ENCODE results near the gene GLT6D1. TPM values are rescaled to one million over a fixed set of nuclear protein-coding genes. Genes with fewer than 3 reads are reported as not detected.

Gene GLT6D1
- total and polyA plus RNA-seq, 2 donors (not counting 3 experiments of a cell fraction or from before 2014, with no cell fraction given), result not detected

- ChIA-PET CTCF (interaction anchor here (0.6 to 1.7 kb wide), 13 partner anchors 7 to 353 kb away, joined by 3 to 7 read pairs (median 3); no protein-coding TSS in a partner anchor), POLR2A (no interaction called here)
- Histone ChIP-seq H3K4me3 (replicated peaks in 1 of 3; ENCODE audit: insufficient read depth in 1 of 3, low read depth in 1 of 3, low read length in 3 of 3) (no peak overlapping the region), H3K9me3 (replicated peaks; ENCODE audit: control insufficient read depth, insufficient read depth, low read length) (no peaks in the 10 kb centered on the region), H2AFZ (ENCODE audit: low read depth, low read length) (no peak overlapping the region), H3K79me2 (ENCODE audit: control insufficient read depth, insufficient read depth, low read length) (no peaks in the 10 kb centered on the region), H3K36me3 (ENCODE audit: control insufficient read depth in 2 of 2, extremely low read depth in 1 of 2, insufficient read depth in 2 of 2, low read length in 2 of 2) (no peaks in the 10 kb centered on the region), H3K9ac (replicated peaks; ENCODE audit: extremely low read depth, insufficient read depth, low read length) (no peak overlapping the region), H3K9me1 (replicated peaks; ENCODE audit: control insufficient read depth, extremely low read depth, insufficient read depth, low read length) (no peaks in the 10 kb centered on the region), H3K27ac (ENCODE audit: insufficient read depth, low read depth, low read length) (no peak overlapping the region), H3K4me2 (ENCODE audit: insufficient read depth, low read length) (no peak overlapping the region), H3K27me3 (ENCODE audit: control insufficient read depth in 2 of 2, insufficient read depth in 2 of 2, low read length in 2 of 2) (peaks cover 6% of the 10 kb centered on the region in 2 experiments), H3K4me1 (ENCODE audit: control insufficient read depth, extremely low read depth, insufficient read depth, low read length) (no peaks in the 10 kb centered on the region), H4K20me1 (replicated peaks; ENCODE audit: control insufficient read depth, extremely low read depth, insufficient read depth, low read length) (no peaks in the 10 kb centered on the region)
- no TSS peak for BruUV-seq (replicated peaks)
- intact Hi-C loops (cut with micrococcal nuclease), result loop anchor here (1.0 to 10.0 kb wide), 8 partner anchors 99 to 682 kb away; partner anchors contain the start of genes KCNT1, MRPS2, OLFM1 and UBAC1
- FAIRE-seq (peak; percentile 42), DNase-seq (ENCODE audit: low read depth, low spot score) (peak; percentile 46)
- dilution Hi-C loops (cut with MboI; ENCODE audit: extremely low pct_ligation_motif_present, low sequenced_read_pairs), result no loop called here
- TF ChIP-seq MAX (IDR thresholded peaks at IDR 0.05; ENCODE audit: insufficient read depth, insufficient read length) (no peak), CTCF (IDR thresholded peaks at IDR 0.05; ENCODE audit: extremely low read depth in 1 of 2, insufficient read depth in 1 of 2, low read depth in 1 of 2, low read length in 2 of 2) (peak; percentile 71 to 72)
Observed at GRCh38 chr9:135602789-135603481, 36.4 kb downstream of the GLT6D1 start.

DNA sequence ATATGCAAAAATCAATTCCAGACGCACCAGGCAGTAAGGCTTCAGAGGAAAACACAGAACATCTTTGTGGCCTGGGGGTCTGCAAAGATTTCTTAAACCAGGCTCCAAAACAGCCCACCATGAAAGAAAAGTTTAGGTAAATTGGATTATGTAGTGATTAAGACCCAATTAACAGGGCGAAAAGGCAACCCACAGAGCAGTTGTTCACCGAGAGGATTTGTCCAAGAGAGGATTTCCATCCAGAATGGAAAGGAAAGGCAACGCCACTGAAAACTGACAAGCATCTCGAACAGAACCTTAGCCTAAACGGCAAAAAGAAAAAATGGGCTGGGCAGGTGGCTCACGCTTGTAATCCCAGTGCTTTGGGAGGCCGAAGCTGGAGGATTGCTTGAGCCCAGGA lies 37.4 kb downstream of the GLT6D1 start:
- BruUV-seq (replicated peaks), result no TSS peak
- Histone ChIP-seq H4K20me1 (replicated peaks; ENCODE audit: control insufficient read depth, extremely low read depth, insufficient read depth, low read length) (no peaks in the 10 kb centered on the region), H3K36me3 (ENCODE audit: control insufficient read depth in 2 of 2, extremely low read depth in 1 of 2, insufficient read depth in 2 of 2, low read length in 2 of 2) (no peaks in the 10 kb centered on the region), H3K79me2 (ENCODE audit: control insufficient read depth, insufficient read depth, low read length) (no peaks in the 10 kb centered on the region), H2AFZ (ENCODE audit: low read depth, low read length) (no peak overlapping the region), H3K27ac (ENCODE audit: insufficient read depth, low read depth, low read length) (no peak overlapping the region), H3K4me3 (replicated peaks in 1 of 3; ENCODE audit: insufficient read depth in 1 of 3, low read depth in 1 of 3, low read length in 3 of 3) (no peak overlapping the region), H3K4me1 (ENCODE audit: control insufficient read depth, extremely low read depth, insufficient read depth, low read length) (no peaks in the 10 kb centered on the region), H3K27me3 (ENCODE audit: control insufficient read depth in 2 of 2, insufficient read depth in 2 of 2, low read length in 2 of 2) (peaks cover 6 to 11% of the 10 kb centered on the region in 2 experiments), H3K9me1 (replicated peaks; ENCODE audit: control insufficient read depth, extremely low read depth, insufficient read depth, low read length) (no peaks in the 10 kb centered on the region), H3K4me2 (ENCODE audit: insufficient read depth, low read length) (no peak overlapping the region), H3K9me3 (replicated peaks; ENCODE audit: control insufficient read depth, insufficient read depth, low read length) (no peaks in the 10 kb centered on the region), H3K9ac (replicated peaks; ENCODE audit: extremely low read depth, insufficient read depth, low read length) (no peak overlapping the region)
- CTCF ChIA-PET, result interaction anchor here (0.6 to 1.9 kb wide), 5 partner anchors 12 to 354 kb away, joined by 3 to 6 read pairs (median 3); no protein-coding TSS in a partner anchor
- DNase-seq (ENCODE audit: low read depth, low spot score) (no peak), FAIRE-seq (no peak)
- TF ChIP-seq JUN (IDR thresholded peaks at IDR 0.05; ENCODE audit: borderline replicate concordance, insufficient read depth, insufficient read length, low read depth) (no peak), POLR2AphosphoS5 (IDR thresholded peaks at IDR 0.05; ENCODE audit: insufficient read depth, low read depth, low read length) (no peak), FOS (IDR thresholded peaks at IDR 0.05; ENCODE audit: borderline replicate concordance, insufficient read depth, low read length) (no peak), MYC (IDR thresholded peaks at IDR 0.05; ENCODE audit: low read depth, low read length) (no peak), POLR2A (IDR thresholded peaks at IDR 0.05; ENCODE audit: low read depth, low read length) (no peak), CTCF (IDR thresholded peaks at IDR 0.05; ENCODE audit: extremely low read depth in 1 of 2, insufficient read depth in 1 of 2, low read depth in 1 of 2, low read length in 2 of 2) (no peak), EZH2 (IDR thresholded peaks at IDR 0.05; ENCODE audit: borderline replicate concordance, low read depth, low read length, severe bottlenecking) (no peak), GATA2 (IDR thresholded peaks at IDR 0.05; ENCODE audit: insufficient read depth, insufficient read length, low read depth, low read length) (no peak), MAX (IDR thresholded peaks at IDR 0.05; ENCODE audit: insufficient read depth, insufficient read length) (no peak)
- dilution Hi-C loops (cut with MboI; ENCODE audit: extremely low pct_ligation_motif_present, low sequenced_read_pairs), result no loop called here
- POLR2A ChIA-PET, result no interaction called here
- intact Hi-C loops (cut with micrococcal nuclease), result loop anchor here (1.0 to 10.0 kb wide), 8 partner anchors 100 to 683 kb away; partner anchors contain the start of genes KCNT1, MRPS2, OLFM1 and UBAC1
